Hepatocyte (in vitro differentiated cells): Measurements from ENCODE around the gene OR2M4. TPM values are rescaled to one million over a fixed set of nuclear protein-coding genes. Genes with fewer than 3 reads are reported as not detected.

Source experiments
- DNase-seq: peaks from one replicate; pipeline ENCODE4 v3.0.0-alpha.2; 2016; ENCODE audit warnings: low spot score
- H2AFZ ChIP-seq: fragments of 200-600 bp; sonication (generic); 2 replicates; pipeline ENCODE4 v1.6.0; 2016; ENCODE audit warnings: antibody characterized with exemption, mild to moderate bottlenecking
- H3K27ac ChIP-seq: fragments of 200-600 bp; sonication (generic); 2 replicates; pipeline ENCODE4 v1.5.1; 2016; ENCODE audit warnings: mild to moderate bottlenecking
- H3K27me3 ChIP-seq: fragments of 200-600 bp; sonication (generic); 2 replicates; pipeline ENCODE4 v1.6.1; 2016
- H3K36me3 ChIP-seq: fragments of 200-600 bp; sonication (generic); replicated peaks from 2 replicates; pipeline ENCODE4 v1.5.1; 2016; ENCODE audit warnings: low read depth; ENCODE audit not compliant: insufficient read depth
- H3K4me1 ChIP-seq: fragments of 200-600 bp; sonication (generic); 2 replicates; pipeline ENCODE4 v1.5.1; 2016; ENCODE audit warnings: mild to moderate bottlenecking, moderate library complexity; ENCODE audit not compliant: insufficient read depth
- H3K4me2 ChIP-seq: fragments of 200-600 bp; sonication (generic); 2 replicates; pipeline ENCODE4 v1.6.0; 2016
- H3K4me3 ChIP-seq: fragments of 200-600 bp; sonication (generic); 2 replicates; pipeline ENCODE4 v1.5.1; 2016; ENCODE audit warnings: mild to moderate bottlenecking
- H3K79me2 ChIP-seq: fragments of 200-600 bp; sonication (generic); 2 replicates; pipeline ENCODE4 v1.6.0; 2017; ENCODE audit warnings: mild to moderate bottlenecking
- H3K9me2 ChIP-seq: fragments of 200-600 bp; sonication (generic); replicated peaks from 2 replicates; pipeline ENCODE4 v1.6.0; 2017; ENCODE audit warnings: mild to moderate bottlenecking; ENCODE audit not compliant: insufficient read depth
- H3K9me3 ChIP-seq: fragments of 200-600 bp; sonication (generic); 2 replicates; pipeline ENCODE4 v1.5.1; 2016; ENCODE audit warnings: low read depth, mild to moderate bottlenecking
- H4K20me1 ChIP-seq: fragments of 200-600 bp; sonication (generic); 2 replicates; pipeline ENCODE4 v1.6.0; 2016; ENCODE audit warnings: mild to moderate bottlenecking; ENCODE audit not compliant: insufficient read depth, poor library complexity, severe bottlenecking
- CTCF ChIP-seq: fragments of 200-600 bp; sonication (generic); IDR thresholded peaks from 2 replicates; pipeline ENCODE4 v1.5.1; 2016; ENCODE audit warnings: antibody characterized with exemption, mild to moderate bottlenecking; ENCODE audit not compliant: poor library complexity
- EZH2 ChIP-seq: fragments of 200-600 bp; sonication (generic); IDR thresholded peaks from 2 replicates; pipeline ENCODE4 v1.6.1; 2016; ENCODE audit warnings: antibody characterized with exemption, mild to moderate bottlenecking, borderline replicate concordance
- EZH2phosphoT487 ChIP-seq: fragments of 200-600 bp; sonication (generic); IDR thresholded peaks from one replicate; pipeline ENCODE4 v1.6.1; 2018; ENCODE audit warnings: antibody characterized with exemption, mild to moderate bottlenecking, low read depth, moderate library complexity; ENCODE audit not compliant: unreplicated experiment, severe bottlenecking
- WGBS: methylation state at CpG from one replicate; pipeline ENCODE4 v1.1.6; 2016; ENCODE audit warnings: low lambda C conversion rate; ENCODE audit errors: missing lambda C conversion rate; 5-methylcytosine and 5-hydroxymethylcytosine counted together
- polyA plus RNA-seq: library from polyadenylated mRNA; unstranded; fragments of >200 nt; fragmentation: Nextera tagmentation; extraction: Ambion mirVana; gene quantifications from 2 replicates; pipeline ENCODE4 v1.2.1, GENCODE V29; 2016
- total RNA-seq: library from RNA; depleted of rRNA; stranded (reverse); fragments of >200 nt; gene quantifications from 2 replicates; pipeline ENCODE4 v1.2.3, GENCODE V29; 2014

The OR2M4 gene
- total and polyA plus RNA-seq, 2 experiments from 2014 or later, result not detected

DNA sequence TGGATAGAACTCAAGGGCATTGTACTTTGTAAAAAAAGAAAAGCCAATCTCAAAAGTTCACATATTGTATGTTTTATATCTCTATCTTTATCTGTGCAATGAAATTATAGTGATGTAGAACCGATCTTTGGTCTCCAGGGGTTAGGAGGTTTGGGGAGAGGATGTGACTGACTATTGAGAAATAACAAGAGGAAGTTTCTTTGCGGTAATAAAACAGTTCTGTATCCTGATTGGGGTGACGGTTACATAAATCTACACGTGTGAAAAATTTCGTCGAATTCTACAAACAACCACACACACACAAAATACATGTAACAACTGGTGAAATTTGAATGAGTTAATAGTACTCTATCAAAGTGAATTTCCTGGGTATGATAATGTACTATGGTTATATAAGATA lies 57.2 kb downstream of the OR2M4 start:
- H3K79me2 ChIP-seq, result no peaks in the 10 kb centered on the region
- H3K4me2 ChIP-seq, result no peak overlapping the region
- no peak overlapping the region for H3K27ac ChIP-seq
- no peak overlapping the region for H2AFZ ChIP-seq
- TF ChIP-seq EZH2phosphoT487 (no peak), EZH2 (no peak), CTCF (no peak)
- no peaks in the 10 kb centered on the region for H3K9me2 ChIP-seq
- no peaks in the 10 kb centered on the region for H3K4me1 ChIP-seq
- H3K27me3 ChIP-seq, result no peaks in the 10 kb centered on the region
- WGBS, result 39% methylated on average over 6 of the region's 6 CpGs
- H3K36me3 ChIP-seq, result no peaks in the 10 kb centered on the region
- no peaks in the 10 kb centered on the region for H3K9me3 ChIP-seq
- DNase-seq, result no peak
- no peak overlapping the region for H3K4me3 ChIP-seq
- no peaks in the 10 kb centered on the region for H4K20me1 ChIP-seq

Other genes starting within 250 kb of the OR2M4 start
- not detected in 2 replicates for gene OR2L5, start 217.8 kb upstream of the OR2M4 start, total RNA-seq
- not detected in 2 replicates for gene OR2L5, start 217.8 kb upstream of the OR2M4 start, polyA plus RNA-seq
- not detected in 2 replicates for gene OR2L2, start 201.3 kb upstream of the OR2M4 start, total RNA-seq
- gene OR2L2, start 201.3 kb upstream of the OR2M4 start, polyA plus RNA-seq, result 0.06 and 0.09 TPM in 2 replicates
- gene OR2L3, start 184.6 kb upstream of the OR2M4 start, total RNA-seq, result not detected in 2 replicates
- gene OR2L3, start 184.6 kb upstream of the OR2M4 start, polyA plus RNA-seq, result not detected in 2 replicates
- not detected in 2 replicates for gene OR2L13, start 136.2 kb upstream of the OR2M4 start, total RNA-seq
- not detected in 2 replicates for gene OR2L13, start 136.2 kb upstream of the OR2M4 start, polyA plus RNA-seq
- not detected in 2 replicates for gene OR2M5, start 86.3 kb upstream of the OR2M4 start, total RNA-seq
- not detected in 2 replicates for gene OR2M5, start 86.3 kb upstream of the OR2M4 start, polyA plus RNA-seq
- not detected in 2 replicates for gene OR2M2, start 56.6 kb upstream of the OR2M4 start, total RNA-seq
- gene OR2M2, start 56.6 kb upstream of the OR2M4 start, polyA plus RNA-seq, result not detected in 2 replicates
- gene OR2M3, start 34.2 kb upstream of the OR2M4 start, total RNA-seq, result not detected in 2 replicates
- not detected in 2 replicates for gene OR2M3, start 34.2 kb upstream of the OR2M4 start, polyA plus RNA-seq
- gene OR2T33, start 46.6 kb downstream of the OR2M4 start, total RNA-seq, result not detected in 2 replicates
- not detected in 2 replicates for gene OR2T33, start 46.6 kb downstream of the OR2M4 start, polyA plus RNA-seq
- not detected in 2 replicates for gene OR2T12, start 72.0 kb downstream of the OR2M4 start, total RNA-seq
- gene OR2T12, start 72.0 kb downstream of the OR2M4 start, polyA plus RNA-seq, result not detected in 2 replicates
- not detected in 2 replicates for gene OR2M7, start 93.2 kb downstream of the OR2M4 start, total RNA-seq
- gene OR2M7, start 93.2 kb downstream of the OR2M4 start, polyA plus RNA-seq, result not detected in 2 replicates
- gene OR14C36, start 117.4 kb downstream of the OR2M4 start, total RNA-seq, result not detected in 2 replicates
- gene OR14C36, start 117.4 kb downstream of the OR2M4 start, polyA plus RNA-seq, result not detected in 2 replicates
- not detected in 2 replicates for gene OR2T4, start 130.2 kb downstream of the OR2M4 start, total RNA-seq
- gene OR2T4, start 130.2 kb downstream of the OR2M4 start, polyA plus RNA-seq, result not detected in 2 replicates
- gene OR2T6, start 144.3 kb downstream of the OR2M4 start, total RNA-seq, result not detected in 2 replicates
- gene OR2T6, start 144.3 kb downstream of the OR2M4 start, polyA plus RNA-seq, result not detected in 2 replicates
- not detected in 2 replicates for gene OR2T1, start 171.6 kb downstream of the OR2M4 start, total RNA-seq
- not detected in 2 replicates for gene OR2T1, start 171.6 kb downstream of the OR2M4 start, polyA plus RNA-seq
- gene OR2T2, start 214.2 kb downstream of the OR2M4 start, total RNA-seq, result not detected in 2 replicates
- not detected in 2 replicates for gene OR2T2, start 214.2 kb downstream of the OR2M4 start, polyA plus RNA-seq
- not detected in 2 replicates for gene OR2T3, start 241.9 kb downstream of the OR2M4 start, total RNA-seq
- not detected in 2 replicates for gene OR2T3, start 241.9 kb downstream of the OR2M4 start, polyA plus RNA-seq